Endothelial cell of umbilical vein (primary cell): ENCODE data around the gene SEMA3E. TPM values are rescaled to one million over a fixed set of nuclear protein-coding genes. Genes with fewer than 3 reads are reported as not detected.
A peak's percentile ranks its signal among the peaks of the same experiment; 100 is the strongest.
"Not testable (repeated sequence)": the region's sequence is repeated elsewhere in the genome, so short reads cannot be mapped to it uniquely, and the experiment has no call there.

ENCODE experiments used
- BruUV-seq: library from RNA; stranded (reverse); fragments of 400-500 nt; replicated peaks from 2 replicates; lab custom pipeline; 2021; lab: Mats Ljungman, UMichigan
- CTCF ChIA-PET: fragments of 300-600, 350-600 bp; sonication (Branson Sonifier 250); formaldehyde crosslinking; loops from one replicate; lab custom pipeline; 2021; ENCODE audit warnings: antibody characterized with exemption, inconsistent platforms; lab: Charles Lee
- POLR2A ChIA-PET: fragments of 300-600, 350-600 bp; sonication (Branson Sonifier 250); formaldehyde crosslinking; loops from one replicate; lab custom pipeline; 2021; ENCODE audit warnings: antibody characterized with exemption, inconsistent platforms; lab: Charles Lee
- DNase-seq: peaks from one replicate; pipeline ENCODE4 v3.0.0-alpha.2; 2011; ENCODE audit warnings: low read depth, low spot score
- FAIRE-seq: peaks from 2 replicates; lab custom pipeline; 2011; peaks lifted over from hg19 to GRCh38; lab: Jason Lieb, UNC
- H2AFZ ChIP-seq: 2 replicates; pipeline ENCODE4 v1.6.0; 2012; ENCODE audit warnings: low read depth, low read length, control low read depth, inconsistent platforms
- H3K27ac ChIP-seq: 2 replicates; pipeline ENCODE4 v1.5.1; 2011; ENCODE audit warnings: low read depth, mild to moderate bottlenecking, control low read depth, low read length, moderate library complexity; ENCODE audit not compliant: insufficient read depth
- H3K27me3 ChIP-seq, 2 experiments: 2 replicates each; pipeline versions ENCODE4 v1.6.0 to v1.6.1; 2011; ENCODE audit warnings: low read length in 2 of 2, mixed read lengths in 1 of 2; ENCODE audit not compliant: control insufficient read depth in 2 of 2, insufficient read depth in 2 of 2
- H3K36me3 ChIP-seq, 2 experiments: 2 replicates in 1 of 2; 3 replicates in 1 of 2; pipeline ENCODE4 v1.5.1; 2011; ENCODE audit warnings: low read length in 2 of 2, mild to moderate bottlenecking in 1 of 2, moderate library complexity in 1 of 2; ENCODE audit not compliant: control insufficient read depth in 2 of 2, insufficient read depth in 2 of 2; ENCODE audit errors: extremely low read depth in 1 of 2
- H3K4me1 ChIP-seq: 3 replicates; pipeline ENCODE4 v1.5.1; 2011; ENCODE audit warnings: mild to moderate bottlenecking, low read length; ENCODE audit not compliant: control insufficient read depth, insufficient read depth; ENCODE audit errors: extremely low read depth
- H3K4me2 ChIP-seq: 2 replicates; pipeline ENCODE4 v1.6.1; 2011; ENCODE audit warnings: low read length, control low read depth, mixed read lengths; ENCODE audit not compliant: insufficient read depth
- H3K4me3 ChIP-seq, 3 experiments: fragments of 200-600 bp in 1 of 3; sonication (generic), shearing (Covaris generic) in 1 of 3; replicated peaks in 1 of 3; 2 replicates each; pipeline ENCODE4 v1.5.1; 2011 to 2016; ENCODE audit warnings: control low read depth in 3 of 3, low read length in 3 of 3, mild to moderate bottlenecking in 2 of 3, inconsistent platforms in 1 of 3, low read depth in 1 of 3, moderate library complexity in 1 of 3; ENCODE audit not compliant: insufficient read depth in 1 of 3
- H3K79me2 ChIP-seq: 2 replicates; pipeline ENCODE4 v1.6.0; 2012; ENCODE audit warnings: low read length, inconsistent platforms; ENCODE audit not compliant: control insufficient read depth, insufficient read depth
- H3K9ac ChIP-seq: replicated peaks from 2 replicates; pipeline ENCODE3; 2011; ENCODE audit warnings: low read length, control low read depth; ENCODE audit not compliant: insufficient read depth; ENCODE audit errors: extremely low read depth
- H3K9me1 ChIP-seq: replicated peaks from 3 replicates; pipeline ENCODE4 v1.6.0; 2011; ENCODE audit warnings: mild to moderate bottlenecking, low read length; ENCODE audit not compliant: control insufficient read depth, insufficient read depth; ENCODE audit errors: extremely low read depth
- H3K9me3 ChIP-seq: replicated peaks from 2 replicates; pipeline ENCODE4 v1.5.1; 2012; ENCODE audit warnings: low read length, inconsistent platforms; ENCODE audit not compliant: control insufficient read depth, insufficient read depth
- H4K20me1 ChIP-seq: replicated peaks from 2 replicates; pipeline ENCODE3; 2011; ENCODE audit warnings: mild to moderate bottlenecking, low read length; ENCODE audit not compliant: control insufficient read depth, insufficient read depth; ENCODE audit errors: extremely low read depth
- FOS ChIP-seq: IDR thresholded peaks from 2 replicates; pipeline ENCODE4 v1.6.1; 2011; ENCODE audit warnings: mild to moderate bottlenecking, low read length, moderate library complexity, borderline replicate concordance; ENCODE audit not compliant: insufficient read depth
- GATA2 ChIP-seq: IDR thresholded peaks from 2 replicates; pipeline ENCODE4 v1.7.0; 2011; ENCODE audit warnings: low read depth, mild to moderate bottlenecking, moderate library complexity, mixed read lengths, low read length; ENCODE audit not compliant: insufficient read length, insufficient read depth
- JUN ChIP-seq: IDR thresholded peaks from 2 replicates; pipeline ENCODE4 v1.6.1; 2011; ENCODE audit warnings: borderline replicate concordance, low read depth; ENCODE audit not compliant: insufficient read length, insufficient read depth
- dilution Hi-C: fragments of 300-500 bp; cut with MboI; formaldehyde crosslinking; loops from one replicate; pipeline ENCODE4 v1.15.0; 2019; ENCODE audit warnings: low sequenced_read_pairs; ENCODE audit not compliant: extremely low pct_ligation_motif_present
- intact Hi-C: fragments of 100-400 bp; cut with micrococcal nuclease; formaldehyde crosslinking; loops from one replicate; pipeline ENCODE4 v1.10.0; 2022
- polyA plus RNA-seq, 4 experiments: library from polyadenylated mRNA; depleted of rRNA in 3 of 4; stranded (reverse) in 3 of 4; unstranded in 1 of 4; fragments of >200 nt; gene quantifications; 2 replicates each; pipeline versions ENCODE4 v1.2.1 to v1.2.3, GENCODE V29; 2011 to 2012; ENCODE audit warnings: missing spikeins in 1 of 4
- total RNA-seq: library from RNA; stranded (reverse); gene quantifications from 2 replicates; pipeline ENCODE4 v1.2.3, GENCODE V29; 2021

The SEMA3E gene
- total and polyA plus RNA-seq, 2 donors (not counting 3 experiments of a cell fraction or from before 2014, with no cell fraction given): not detected

DNA sequence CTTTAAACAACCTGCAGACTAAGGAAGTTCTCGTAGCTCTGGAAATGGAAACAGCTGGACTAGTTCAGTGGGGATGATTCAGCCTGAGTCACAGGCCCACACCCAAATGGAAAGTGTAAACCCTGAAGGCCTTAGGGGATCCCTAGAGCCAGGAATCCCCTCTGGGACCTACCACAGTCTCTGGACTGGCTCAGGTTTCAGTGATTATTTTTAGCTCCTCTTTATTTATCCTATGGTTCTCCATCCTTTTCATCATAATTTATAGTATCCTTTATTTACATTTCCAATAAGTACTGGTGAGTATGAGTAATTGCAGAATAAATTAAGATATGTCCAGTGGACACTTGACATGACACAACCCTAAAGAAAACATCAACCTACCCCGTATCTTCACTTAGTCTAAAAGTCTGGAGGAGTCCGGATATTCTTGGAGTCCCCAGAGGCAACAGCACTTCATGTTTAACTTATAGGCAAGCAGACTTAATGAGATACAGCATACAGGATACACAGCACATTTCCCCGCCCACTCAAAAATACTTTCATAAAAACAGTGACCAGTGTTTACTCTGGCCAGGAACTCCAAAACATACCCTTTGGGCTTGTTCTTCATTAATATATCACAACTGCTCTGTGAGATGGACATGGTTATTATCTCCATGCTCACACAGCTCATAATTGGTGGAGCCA lies 28.4 kb upstream of the SEMA3E start:
- H3K27ac ChIP-seq: no peak overlapping the region
- CTCF ChIA-PET: interaction anchor here (0.6 kb wide), 1 partner anchor 259 kb away, joined by 3 read pairs; no protein-coding TSS in a partner anchor

DNA sequence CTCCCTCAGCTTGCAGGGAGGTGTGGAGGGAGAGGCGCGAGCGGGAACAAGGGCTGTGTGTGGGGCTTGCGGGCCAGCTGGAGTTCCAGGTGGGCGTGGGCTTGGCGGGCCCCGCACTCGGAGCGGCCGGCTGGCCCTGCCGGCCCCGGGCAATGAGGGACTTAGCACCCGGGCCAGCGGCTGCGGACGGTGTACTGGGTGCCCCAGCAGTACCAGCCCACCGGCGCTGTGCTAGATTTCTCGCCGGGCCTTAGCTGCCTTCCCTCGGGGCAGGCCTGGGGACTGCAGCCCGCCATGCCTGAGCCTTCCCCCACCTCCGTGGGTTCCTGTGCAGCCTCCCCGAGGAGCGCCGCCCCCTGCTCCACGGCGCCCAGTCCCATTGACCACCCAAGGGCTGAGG lies 24.4 kb upstream of the SEMA3E start:
- FAIRE-seq, DNase-seq, BruUV-seq, H3K4me2 ChIP-seq, H3K9me3 ChIP-seq, H3K36me3 ChIP-seq, CTCF ChIA-PET, H3K27me3 ChIP-seq, H4K20me1 ChIP-seq, H3K27ac ChIP-seq, H3K4me1 ChIP-seq, H3K9ac ChIP-seq, dilution Hi-C loops, H3K79me2 ChIP-seq, POLR2A ChIA-PET, H2AFZ ChIP-seq, intact Hi-C loops, H3K9me1 ChIP-seq, H3K4me3 ChIP-seq: not testable (repeated sequence)

More for the DNA sequence above, 28.4 kb upstream of the SEMA3E start:
- H3K9ac ChIP-seq: no peak overlapping the region
- no peak for TF ChIP-seq GATA2
- peak; percentile 86 for TF ChIP-seq FOS
- TF ChIP-seq JUN: no peak
- no peak overlapping the region for H3K4me3 ChIP-seq
- POLR2A ChIA-PET: no interaction called here
- DNase-seq (peak; percentile 61), FAIRE-seq (no peak)
- no peaks in the 10 kb centered on the region for H4K20me1 ChIP-seq
- intact Hi-C loops: no loop called here
- H2AFZ ChIP-seq: no peak overlapping the region
- no peaks in the 10 kb centered on the region for H3K27me3 ChIP-seq
- H3K9me1 ChIP-seq: no peaks in the 10 kb centered on the region
- H3K9me3 ChIP-seq: no peaks in the 10 kb centered on the region
- no TSS peak for BruUV-seq
- dilution Hi-C loops: no loop called here
- no peaks in the 10 kb centered on the region for H3K79me2 ChIP-seq
- no peaks in the 10 kb centered on the region for H3K36me3 ChIP-seq
- H3K4me1 ChIP-seq: no peaks in the 10 kb centered on the region
- no peak overlapping the region for H3K4me2 ChIP-seq
